KG1 (cell line): ENCODE results near the gene ATP8A2.

Experiments
- DNase-seq: peaks from one replicate; lab custom pipeline; 2025; lab: John Stamatoyannopoulos, UW

The ATP8A2 gene

DNA sequence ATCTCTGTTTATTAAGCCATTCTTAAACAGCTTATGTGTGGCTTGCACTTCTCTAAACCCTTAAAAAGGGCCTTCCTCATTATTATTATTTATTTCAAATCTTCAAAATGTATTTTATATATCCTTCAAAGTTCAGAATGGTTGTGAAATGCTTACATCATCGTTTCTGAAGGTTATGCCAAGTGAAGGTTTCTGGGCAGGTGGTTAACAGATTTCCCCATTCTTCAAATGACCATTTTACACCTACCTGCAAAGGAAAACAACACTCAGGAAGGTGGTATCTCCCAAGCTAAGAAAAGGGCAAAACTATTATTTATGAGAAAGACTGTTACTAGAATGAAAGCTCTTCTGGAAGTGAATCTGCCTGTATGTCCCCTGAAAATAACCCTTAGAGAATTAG, 488.5 kb downstream of the ATP8A2 start:
- DNase-seq: no peak

- no peak for DNase-seq
Observed at GRCh38 chr13:25860862-25861261, 489.1 kb downstream of the ATP8A2 start.

- no peak for DNase-seq
Observed at GRCh38 chr13:25862156-25862555, 490.4 kb downstream of the ATP8A2 start.

DNA sequence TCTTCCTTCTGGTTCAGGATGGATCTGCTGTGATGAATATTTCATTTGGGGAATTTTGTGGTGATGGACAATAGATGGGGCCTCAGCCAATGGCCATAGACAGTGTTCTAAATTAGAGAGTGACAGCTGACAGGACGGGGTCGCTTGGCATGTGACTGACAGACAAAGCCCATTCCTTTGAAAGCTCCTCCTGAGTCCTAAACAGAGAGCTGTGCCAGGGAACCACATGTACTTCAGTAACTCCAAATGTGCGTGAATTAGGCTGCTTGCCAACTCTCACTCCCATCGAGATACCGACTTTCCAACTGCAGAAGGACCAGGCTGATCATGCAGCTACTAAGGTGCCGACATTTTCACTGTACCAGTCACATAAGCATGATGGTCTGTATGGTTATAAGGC, 492.3 kb downstream of the ATP8A2 start:
- DNase-seq: no peak

GRCh38 chr13:25864936-25865335, 493.2 kb downstream of the ATP8A2 start:
- DNase-seq: no peak

GRCh38 chr13:25865391-25865790, 493.6 kb downstream of the ATP8A2 start:
- DNase-seq: no peak

DNA sequence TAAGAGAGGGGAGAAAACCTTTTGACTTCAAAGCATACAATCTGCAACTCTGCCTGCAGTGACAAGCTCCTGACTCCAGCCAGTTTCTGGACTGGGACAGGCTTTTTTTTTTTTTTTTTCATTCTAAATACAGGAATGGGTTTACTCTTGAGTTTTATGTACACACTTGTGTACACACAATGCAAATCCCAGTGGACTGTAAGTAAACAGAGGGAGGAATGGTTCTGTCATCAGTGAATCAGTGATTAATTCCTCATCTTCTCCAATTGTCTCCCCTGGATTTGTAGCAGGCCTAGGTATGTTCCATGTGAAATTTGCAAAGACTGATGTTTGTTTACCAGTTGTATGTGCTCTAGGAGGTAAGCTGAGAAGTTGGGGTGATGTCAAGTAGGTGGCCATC, 495.3 kb downstream of the ATP8A2 start:
- no peak for DNase-seq

- no peak for DNase-seq
Observed at GRCh38 chr13:25868490-25868889, 496.7 kb downstream of the ATP8A2 start.

GRCh38 chr13:25869941-25870340, 498.2 kb downstream of the ATP8A2 start:
- DNase-seq: no peak

DNA sequence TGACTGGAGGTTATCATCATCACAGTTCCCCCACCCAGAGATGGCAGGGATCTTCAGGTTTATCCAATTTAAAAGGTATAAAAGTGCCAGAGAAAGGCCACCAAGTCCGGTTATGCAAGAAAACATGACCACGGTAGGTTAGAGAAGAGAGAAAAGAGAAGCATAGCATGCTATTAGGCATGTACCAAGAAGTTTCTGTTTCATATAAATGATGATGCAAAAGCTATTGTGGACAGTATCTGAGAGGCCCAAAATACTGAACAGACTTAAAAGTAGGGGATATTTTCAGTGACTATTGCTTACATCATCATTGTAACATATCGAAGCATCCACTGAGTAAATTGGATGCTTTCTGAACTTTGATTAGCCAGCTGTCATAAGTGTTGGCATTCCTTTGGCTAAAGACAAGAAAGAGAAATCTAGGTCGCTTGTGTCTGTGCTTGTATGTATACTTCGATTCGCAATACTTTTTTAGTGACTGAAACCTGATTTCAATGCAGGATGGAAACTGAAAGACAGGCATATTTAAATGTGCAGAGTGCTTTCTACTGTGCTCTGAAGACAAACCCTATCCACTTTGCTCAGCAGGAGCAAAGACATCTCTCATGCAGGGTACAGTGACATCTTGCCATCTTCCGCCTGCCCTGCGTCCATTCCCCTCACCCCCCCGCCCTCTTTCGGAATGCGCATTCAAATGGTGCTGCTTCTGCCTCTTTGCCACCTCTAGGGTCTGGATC, 499.8 kb downstream of the ATP8A2 start:
- no peak for DNase-seq

- no peak for DNase-seq
Observed at GRCh38 chr13:25872481-25873241, 500.9 kb downstream of the ATP8A2 start.

DNA sequence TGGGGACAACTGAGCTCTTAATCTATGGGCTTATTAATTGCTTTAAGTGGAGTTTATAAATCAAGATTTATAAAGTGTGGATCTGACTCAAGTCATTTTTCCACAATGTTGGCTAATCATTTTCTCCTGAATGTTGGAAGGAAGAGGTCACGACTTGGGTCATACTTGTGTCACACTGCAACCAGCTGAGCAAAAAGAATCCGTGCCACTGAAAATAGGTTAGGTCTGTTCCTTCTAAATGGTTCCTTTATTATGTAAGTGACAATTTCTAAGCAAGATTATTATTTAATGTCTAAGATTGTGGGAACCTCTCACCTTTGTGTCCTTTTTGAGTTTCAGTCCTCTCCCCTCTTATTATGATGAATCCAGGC, 501.5 kb downstream of the ATP8A2 start:
- DNase-seq: no peak

DNA sequence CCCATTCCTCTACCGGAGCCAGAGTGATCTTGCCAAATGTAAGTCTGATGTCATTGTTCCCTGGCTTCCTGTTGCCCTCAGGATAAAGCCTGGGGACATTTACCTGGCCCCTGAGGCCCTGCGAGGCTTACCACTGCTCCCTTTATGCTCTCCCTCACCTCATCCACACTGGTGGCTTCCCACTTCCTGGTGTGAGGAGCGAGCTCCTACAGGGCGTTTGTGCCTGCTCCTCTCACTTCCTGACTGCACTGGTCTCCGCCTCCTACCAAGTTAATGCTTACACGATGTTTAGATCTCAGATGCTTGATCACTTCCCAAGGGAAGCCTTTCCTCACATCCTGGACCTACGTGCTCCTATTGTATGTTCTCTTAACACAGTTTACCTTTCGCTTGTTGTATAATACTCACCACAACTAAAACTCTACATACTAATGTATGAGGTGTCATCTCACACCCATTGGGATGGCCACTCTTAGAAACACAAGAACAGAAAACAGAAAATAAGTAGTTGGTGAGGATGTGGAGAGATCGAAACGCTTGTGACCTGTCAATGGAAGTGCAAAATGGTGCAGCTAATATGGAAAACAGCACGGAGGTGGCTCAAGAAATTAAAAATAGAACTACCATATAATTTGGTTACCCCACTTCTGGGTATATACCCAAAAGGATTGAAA, 502.4 kb downstream of the ATP8A2 start:
- no peak for DNase-seq

DNA sequence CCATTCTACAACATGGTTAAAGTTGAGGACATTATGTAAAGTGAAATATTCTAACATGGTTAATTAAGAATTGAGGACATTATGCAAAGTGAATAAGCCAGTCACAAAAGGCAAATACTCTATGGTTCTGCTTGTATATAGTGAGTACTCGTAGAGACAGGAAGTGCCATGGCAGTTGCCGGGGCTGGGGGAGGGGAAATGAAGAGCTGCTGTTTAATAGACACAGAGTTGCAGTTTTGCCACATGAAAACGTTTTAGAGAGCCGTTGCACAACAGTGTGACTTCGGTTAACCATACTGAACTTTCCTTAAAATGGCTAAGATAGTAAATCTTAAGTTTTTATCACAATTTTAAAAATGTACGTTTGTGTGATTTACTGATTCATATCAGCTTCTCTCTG, 503.1 kb downstream of the ATP8A2 start:
- DNase-seq: no peak

GRCh38 chr13:25876247-25876646, 504.5 kb downstream of the ATP8A2 start:
- DNase-seq: no peak

DNA sequence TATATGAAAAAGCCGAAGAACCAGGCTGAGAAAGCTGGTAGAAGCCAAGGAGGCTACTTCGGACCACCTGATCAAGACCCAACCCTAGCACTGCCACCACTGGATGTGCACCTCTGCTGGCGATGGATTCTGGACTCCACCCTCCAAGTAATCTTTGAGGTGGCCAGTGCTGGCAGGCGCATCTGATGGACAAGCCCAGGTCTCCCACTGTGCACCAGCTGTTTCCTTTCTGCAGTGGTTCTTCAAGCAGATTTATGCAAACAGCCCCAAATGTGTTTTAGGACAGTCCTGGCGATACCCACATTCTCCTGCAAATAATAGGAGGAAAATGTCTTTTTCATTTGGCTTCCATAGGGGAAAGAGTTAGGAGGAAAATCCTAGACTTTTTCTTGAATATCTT, 507.7 kb downstream of the ATP8A2 start:
- DNase-seq: no peak

GRCh38 chr13:25881136-25881926, 509.6 kb downstream of the ATP8A2 start:
- DNase-seq: no peak

- DNase-seq: no peak
Observed at GRCh38 chr13:25881971-25882451, 510.2 kb downstream of the ATP8A2 start.

DNA sequence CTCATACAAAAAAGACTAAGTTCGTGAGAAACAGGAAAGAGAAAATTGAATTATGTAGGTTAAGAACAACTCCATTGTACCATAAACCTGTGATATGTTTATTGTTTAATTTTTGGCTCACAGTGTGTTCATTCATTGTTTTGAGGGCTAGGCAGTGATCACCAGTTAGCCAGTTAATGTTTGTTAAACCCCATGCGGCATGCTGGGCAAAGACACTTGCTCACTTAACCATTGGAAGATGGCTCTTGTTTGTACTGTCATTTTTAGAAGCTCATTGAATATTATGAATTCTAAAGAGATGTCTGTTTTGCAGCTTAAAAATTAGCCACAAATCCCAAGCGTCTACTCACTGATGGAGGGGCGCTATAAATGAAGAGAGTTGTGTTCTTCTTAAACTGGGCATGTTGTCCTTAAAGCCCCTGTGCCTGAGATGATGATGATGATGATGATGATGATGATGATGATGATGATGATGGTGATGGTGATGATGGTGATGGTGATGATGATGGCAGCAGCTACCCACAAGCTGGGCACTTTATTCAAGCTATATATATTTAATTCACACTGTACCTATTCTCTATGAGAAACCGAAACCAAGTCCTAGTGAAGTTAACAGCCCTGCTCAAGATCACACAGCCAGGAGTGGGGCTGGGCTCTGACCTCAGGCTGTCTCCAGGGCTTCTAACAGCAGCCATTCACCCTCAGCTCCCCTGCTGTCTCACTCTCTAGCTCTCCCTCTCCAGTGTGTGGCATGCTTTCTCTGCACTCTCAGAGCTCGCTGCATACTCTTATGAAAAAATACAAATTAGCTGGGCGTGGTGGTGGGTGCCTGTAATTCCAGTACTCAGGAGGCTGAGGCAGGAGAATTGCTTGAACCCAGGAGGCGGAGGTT, 510.9 kb downstream of the ATP8A2 start:
- DNase-seq: no peak

DNA sequence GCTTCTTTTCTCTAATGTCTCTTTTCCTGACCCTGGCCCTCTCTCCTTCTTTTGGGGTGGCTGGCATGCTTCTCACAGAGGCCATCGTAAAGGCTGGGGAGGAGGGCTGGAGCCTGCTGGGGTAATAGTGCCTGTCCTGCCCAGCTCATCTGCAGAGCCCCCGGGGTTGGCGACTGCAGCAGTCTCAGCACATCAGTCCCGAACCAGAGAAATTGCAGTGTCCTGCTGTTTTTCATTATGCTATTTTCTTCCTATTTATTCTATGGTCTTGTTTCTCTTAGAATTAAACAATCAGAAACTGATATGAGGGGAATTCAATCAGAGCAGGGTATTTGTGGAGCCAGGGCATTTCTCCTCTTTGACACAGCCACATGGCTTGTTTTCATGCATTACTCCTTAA, 513.6 kb downstream of the ATP8A2 start:
- no peak for DNase-seq
